ENCODE data around the gene PDLIM1. TPM values are rescaled to one million over a fixed set of nuclear protein-coding genes. Genes with fewer than 3 reads are reported as not detected.
A peak's percentile ranks its signal among the peaks of the same experiment; 100 is the strongest.

PDLIM1 gene
- total and polyA plus RNA-seq, 9 of the 15 experiments (the other 6 are each of a cell fraction or from before 2014, with no cell fraction given) = 19.8 to 164 (median 39.1) TPM

- no peak for TF ChIP-seq CAMTA2 (CRISPR knock-in tag; conservative IDR thresholded peaks at IDR 0.05)
- TF ChIP-seq ZNF253 (CRISPR knock-in tag; conservative IDR thresholded peaks at IDR 0.05) = no peak
- TF ChIP-seq TCFL5 (CRISPR knock-in tag; conservative IDR thresholded peaks at IDR 0.05) = no peak
- TF ChIP-seq HOXB6 (CRISPR knock-in tag; IDR thresholded peaks at IDR 0.05; ENCODE audit: borderline replicate concordance) = no peak
- TF ChIP-seq, protein P1, sequence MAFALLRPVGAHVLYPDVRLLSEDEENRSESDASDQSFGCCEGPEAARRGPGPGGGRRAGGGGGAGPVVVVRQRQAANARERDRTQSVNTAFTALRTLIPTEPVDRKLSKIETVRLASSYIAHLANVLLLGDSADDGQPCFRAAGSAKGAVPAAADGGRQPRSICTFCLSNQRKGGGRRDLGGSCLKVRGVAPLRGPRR (CRISPR knock-in tag; IDR thresholded peaks at IDR 0.05) = no peak
- TF ChIP-seq MEIS2 (IDR thresholded peaks at IDR 0.05; ENCODE audit: partially characterized antibody) = peak; percentile 94
- no peak for TF ChIP-seq NUFIP1 (IDR thresholded peaks at IDR 0.05; ENCODE audit: partially characterized antibody)
- no peak for TF ChIP-seq ASH1L (IDR thresholded peaks at IDR 0.05; ENCODE audit: borderline replicate concordance, low read depth, partially characterized antibody)
- TF ChIP-seq ZNF785 (CRISPR knock-in tag; IDR thresholded peaks at IDR 0.05) = no peak
- no peak for TF ChIP-seq ZKSCAN1 (IDR thresholded peaks at IDR 0.05; ENCODE audit: low read depth, low read length)
- no peak for TF ChIP-seq SAFB (IDR thresholded peaks at IDR 0.05; ENCODE audit: borderline replicate concordance, low read depth, low read length)
- TF ChIP-seq CREB1 (IDR thresholded peaks at IDR 0.05) = no peak
- no peak for TF ChIP-seq CREB1 (CRISPR knock-in tag; IDR thresholded peaks at IDR 0.05)
- TF ChIP-seq HDAC1 (IDR thresholded peaks at IDR 0.05) = 0 out of 4 replicates have a peak, but pooled peaks of 1 of the 2 experiments have one; percentile 45
- TF ChIP-seq ZNF41 (CRISPR knock-in tag; conservative IDR thresholded peaks at IDR 0.05) = no peak
- TF ChIP-seq HEY1 (CRISPR knock-in tag; IDR thresholded peaks at IDR 0.05; ENCODE audit: borderline replicate concordance) = no peak
- TF ChIP-seq, protein P2, sequence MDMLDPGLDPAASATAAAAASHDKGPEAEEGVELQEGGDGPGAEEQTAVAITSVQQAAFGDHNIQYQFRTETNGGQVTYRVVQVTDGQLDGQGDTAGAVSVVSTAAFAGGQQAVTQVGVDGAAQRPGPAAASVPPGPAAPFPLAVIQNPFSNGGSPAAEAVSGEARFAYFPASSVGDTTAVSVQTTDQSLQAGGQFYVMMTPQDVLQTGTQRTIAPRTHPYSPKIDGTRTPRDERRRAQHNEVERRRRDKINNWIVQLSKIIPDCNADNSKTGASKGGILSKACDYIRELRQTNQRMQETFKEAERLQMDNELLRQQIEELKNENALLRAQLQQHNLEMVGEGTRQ (CRISPR knock-in tag; IDR thresholded peaks at IDR 0.05) = no peak
- no peak for TF ChIP-seq ZNF707 (CRISPR knock-in tag; conservative IDR thresholded peaks at IDR 0.05)
- TF ChIP-seq TRIM24 (IDR thresholded peaks at IDR 0.05) = no peak
- TF ChIP-seq FOXJ3 (CRISPR knock-in tag; IDR thresholded peaks at IDR 0.05) = no peak
- no peak for TF ChIP-seq ZNF551 (CRISPR knock-in tag; IDR thresholded peaks at IDR 0.05)
- no peak for TF ChIP-seq U2AF2 (optimal IDR thresholded peaks at IDR 0.05; ENCODE audit: low read depth, low read length)
- no peak for TF ChIP-seq WHSC1 (IDR thresholded peaks at IDR 0.05; ENCODE audit: low read length)
- no peak for TF ChIP-seq TCF7L2 (IDR thresholded peaks at IDR 0.05; ENCODE audit: low read depth, low read length)
- no peak for TF ChIP-seq PCBP1 (IDR thresholded peaks at IDR 0.05; ENCODE audit: low read depth, low read length, poor library complexity, severe bottlenecking)
- TF ChIP-seq, protein P3, sequence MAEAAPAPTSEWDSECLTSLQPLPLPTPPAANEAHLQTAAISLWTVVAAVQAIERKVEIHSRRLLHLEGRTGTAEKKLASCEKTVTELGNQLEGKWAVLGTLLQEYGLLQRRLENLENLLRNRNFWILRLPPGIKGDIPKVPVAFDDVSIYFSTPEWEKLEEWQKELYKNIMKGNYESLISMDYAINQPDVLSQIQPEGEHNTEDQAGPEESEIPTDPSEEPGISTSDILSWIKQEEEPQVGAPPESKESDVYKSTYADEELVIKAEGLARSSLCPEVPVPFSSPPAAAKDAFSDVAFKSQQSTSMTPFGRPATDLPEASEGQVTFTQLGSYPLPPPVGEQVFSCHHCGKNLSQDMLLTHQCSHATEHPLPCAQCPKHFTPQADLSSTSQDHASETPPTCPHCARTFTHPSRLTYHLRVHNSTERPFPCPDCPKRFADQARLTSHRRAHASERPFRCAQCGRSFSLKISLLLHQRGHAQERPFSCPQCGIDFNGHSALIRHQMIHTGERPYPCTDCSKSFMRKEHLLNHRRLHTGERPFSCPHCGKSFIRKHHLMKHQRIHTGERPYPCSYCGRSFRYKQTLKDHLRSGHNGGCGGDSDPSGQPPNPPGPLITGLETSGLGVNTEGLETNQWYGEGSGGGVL (CRISPR knock-in tag; IDR thresholded peaks at IDR 0.05) = no peak
- TF ChIP-seq E2F1 (CRISPR knock-in tag; IDR thresholded peaks at IDR 0.05) = no peak
- peak; percentile 59; the same call in 1 of the 2 replicates for TF ChIP-seq MBD2 (IDR thresholded peaks at IDR 0.05; ENCODE audit: borderline replicate concordance, low read depth)
- TF ChIP-seq MEF2D (tag; conservative IDR thresholded peaks at IDR 0.05; ENCODE audit: low read depth) = peak; percentile 98
Observed at GRCh38 chr10:95297402-95297801, 6.6 kb upstream of the PDLIM1 start (continued).

All from K562 (cell line).